DMS 273 (cell line): ENCODE data around the gene SYT12.

Experiments
- DNase-seq: peaks from one replicate; lab custom pipeline; 2025; ENCODE audit not compliant: unreplicated experiment; lab: John Stamatoyannopoulos, UW

The SYT12 gene

DNA sequence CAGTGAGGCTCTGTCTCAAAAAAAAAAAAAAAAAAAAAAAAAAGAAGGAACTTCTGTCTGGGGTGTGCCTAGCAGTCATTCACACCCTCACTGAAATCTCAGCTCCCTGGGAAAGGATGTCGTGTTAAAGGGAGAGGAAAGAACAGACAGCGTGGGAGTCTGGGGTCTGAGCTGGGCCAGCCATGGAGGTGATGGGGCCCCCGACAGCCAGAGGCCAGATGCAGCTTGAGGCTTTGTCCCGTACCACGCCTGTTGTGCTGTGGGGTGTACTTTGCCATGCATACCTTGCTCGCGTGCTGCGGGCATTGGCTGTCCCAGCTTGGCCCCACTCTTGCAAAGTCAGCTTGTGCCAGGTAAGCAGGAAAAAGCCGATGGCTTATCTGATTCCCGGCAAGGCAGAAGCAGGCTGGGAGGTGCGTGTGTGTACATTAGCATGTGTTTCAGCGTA lies 4.6 kb downstream of the SYT12 start:
- DNase-seq: no peak

DNA sequence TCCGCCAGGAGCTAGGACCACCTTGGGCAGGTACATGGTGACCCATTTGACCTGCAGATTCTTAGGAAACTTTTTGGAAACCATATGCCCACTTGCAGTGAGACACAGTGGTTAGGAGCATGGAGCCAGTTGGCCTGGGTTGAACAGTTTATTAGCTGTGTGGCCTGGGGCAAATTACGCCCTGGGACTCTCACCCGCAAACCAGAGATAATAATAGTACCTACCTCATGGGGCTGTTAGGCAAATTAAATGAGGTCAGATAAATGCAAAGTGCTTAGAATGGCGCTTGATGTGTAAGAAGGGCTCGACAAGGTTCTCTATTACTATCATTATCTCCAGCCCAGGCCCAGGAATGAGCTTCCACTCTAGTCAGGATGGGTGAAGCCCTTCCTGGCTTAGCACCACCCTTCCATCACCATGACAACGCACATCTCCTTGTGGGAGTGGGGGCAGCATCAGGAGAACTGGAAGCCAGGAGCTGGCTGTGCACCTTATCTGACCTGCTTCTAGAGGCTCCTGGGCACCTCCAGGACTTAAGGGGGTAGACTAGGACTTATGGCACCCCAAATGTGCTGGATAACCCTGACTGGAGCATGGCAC lies 5.1 kb downstream of the SYT12 start:
- DNase-seq: peak; percentile 14

DNA sequence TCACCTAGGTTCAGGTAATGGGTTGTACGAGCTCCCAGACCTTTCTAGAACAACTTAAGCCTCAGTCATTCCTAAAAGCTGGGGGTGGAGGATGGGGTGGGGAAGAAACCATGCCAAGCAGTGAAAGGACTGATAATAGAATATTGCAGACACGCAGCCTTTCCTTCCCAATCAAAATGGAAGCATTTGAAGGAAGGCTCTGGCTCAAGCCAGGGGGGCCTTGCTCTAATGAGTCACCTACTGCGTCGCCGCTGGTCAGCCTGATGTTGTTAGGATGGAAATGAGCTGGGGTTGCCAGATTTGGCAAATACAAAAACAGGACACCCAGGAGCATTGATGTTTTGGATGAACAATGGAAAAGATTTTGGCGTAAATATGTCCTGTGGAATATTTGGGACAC lies 6.2 kb downstream of the SYT12 start:
- DNase-seq: no peak

DNA sequence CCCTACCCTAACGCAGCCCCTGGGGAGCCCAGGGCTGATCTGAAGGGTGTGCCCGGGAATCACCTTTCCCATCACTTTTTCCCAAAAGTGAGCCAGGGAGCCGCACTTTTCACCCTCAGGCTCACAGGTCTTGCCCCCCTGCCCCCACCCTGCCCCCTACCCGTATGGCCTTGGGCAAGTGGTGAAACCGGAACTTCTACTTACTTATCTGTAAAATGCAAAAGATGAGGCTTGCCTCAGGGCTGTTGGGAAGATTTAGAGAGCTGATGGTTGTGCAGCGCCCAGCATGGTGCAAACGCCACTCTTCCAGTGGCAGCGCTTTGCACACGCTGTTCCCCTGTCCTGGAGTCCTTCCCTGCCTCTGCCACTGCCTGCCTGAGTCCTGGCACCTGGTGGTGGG lies 8.0 kb downstream of the SYT12 start:
- no peak for DNase-seq

DNA sequence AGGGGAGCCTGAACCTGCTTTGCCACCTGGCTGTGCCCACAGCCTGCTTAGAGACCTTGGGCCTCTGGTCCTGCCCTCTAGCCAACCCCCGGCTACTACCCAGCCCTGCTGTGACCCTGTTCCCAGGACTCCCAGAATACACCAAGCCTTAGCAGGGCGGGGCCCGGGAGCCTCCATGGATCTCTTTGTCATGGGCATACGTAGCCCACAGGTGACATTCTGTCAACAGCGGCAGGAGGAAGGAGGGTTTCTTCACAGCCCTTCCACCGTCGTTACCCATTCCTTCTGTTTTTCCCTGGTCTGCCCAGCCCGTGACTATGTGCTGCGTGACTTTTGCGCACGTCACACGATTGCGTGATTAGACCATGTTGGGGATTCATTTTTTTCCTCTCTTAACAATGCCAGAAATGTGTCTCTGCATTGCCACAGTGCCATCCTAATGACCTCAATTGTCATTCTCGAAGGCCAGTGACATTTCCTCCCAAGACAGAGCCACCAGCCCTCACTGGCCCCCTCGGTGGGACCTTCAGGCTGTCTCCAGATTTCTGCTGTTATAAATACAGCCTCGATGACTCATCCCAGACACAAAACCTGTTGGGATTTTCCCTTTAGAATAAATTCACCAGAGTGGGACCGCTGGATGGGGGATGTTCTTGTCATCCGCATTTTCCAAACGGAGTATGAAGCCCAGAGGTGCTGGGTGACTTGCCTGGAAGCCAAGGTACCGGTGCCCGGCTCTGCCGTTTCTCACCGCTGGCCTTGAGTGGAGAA lies 9.0 kb downstream of the SYT12 start:
- no peak for DNase-seq

DNA sequence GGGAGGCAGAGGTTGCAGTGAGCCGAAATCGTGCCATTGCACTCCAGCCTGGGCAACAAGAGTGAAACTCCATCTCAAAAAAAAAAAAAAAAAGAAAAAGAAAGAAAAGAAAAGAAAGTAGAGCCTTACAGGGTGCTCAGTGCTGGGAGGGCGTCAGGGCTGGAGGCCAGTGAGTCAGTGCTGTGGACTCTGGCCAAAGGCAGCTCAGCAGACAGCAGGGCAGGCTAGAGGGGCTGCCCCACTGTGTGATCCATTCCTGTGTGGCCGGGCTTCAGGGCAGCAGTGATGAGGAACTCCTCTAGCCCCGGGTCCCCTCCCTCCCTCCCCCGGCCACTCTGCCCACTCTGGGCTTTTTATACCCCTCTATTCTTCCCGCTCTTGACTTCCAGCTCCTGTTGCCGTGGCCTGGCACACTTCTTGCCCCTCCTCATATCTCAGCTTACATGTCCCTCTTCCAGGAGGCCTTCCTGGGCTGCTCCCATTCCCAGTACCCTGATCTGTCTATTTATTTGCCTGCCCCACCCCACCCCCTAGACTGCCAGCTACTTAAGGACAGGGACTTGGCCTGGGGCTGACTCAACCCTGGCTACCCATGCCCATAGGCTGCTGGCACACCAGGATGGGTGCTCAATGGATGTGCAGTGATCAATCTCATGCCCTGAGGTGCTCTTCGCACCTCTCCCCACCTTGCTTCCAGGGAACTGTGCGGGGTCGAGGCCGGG lies 10.1 kb downstream of the SYT12 start:
- DNase-seq: no peak

DNA sequence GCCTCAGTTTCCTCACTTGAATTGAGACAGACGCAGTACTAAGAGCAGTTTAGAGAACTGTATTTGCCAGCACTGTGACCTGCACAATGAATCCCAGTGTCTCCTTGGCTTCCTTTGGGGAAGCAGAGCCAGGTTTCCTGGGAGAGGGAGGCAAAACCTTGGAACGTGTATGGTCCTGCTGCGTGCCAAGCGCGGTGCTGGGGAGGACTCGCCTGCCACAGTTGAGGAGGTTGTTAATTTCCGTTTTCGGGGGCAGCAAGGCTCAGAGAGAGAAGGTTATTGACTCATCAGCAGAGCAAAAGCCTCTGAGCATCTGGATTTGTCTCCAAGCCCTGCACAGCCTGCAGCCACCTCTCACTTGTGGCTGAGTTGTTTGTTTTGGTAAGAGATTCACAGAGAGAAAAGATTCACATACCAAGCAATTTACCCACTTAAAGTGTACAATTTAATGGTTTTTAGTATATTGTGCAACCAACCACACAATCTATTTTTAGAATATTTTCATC lies 10.8 kb downstream of the SYT12 start:
- DNase-seq: no peak

DNA sequence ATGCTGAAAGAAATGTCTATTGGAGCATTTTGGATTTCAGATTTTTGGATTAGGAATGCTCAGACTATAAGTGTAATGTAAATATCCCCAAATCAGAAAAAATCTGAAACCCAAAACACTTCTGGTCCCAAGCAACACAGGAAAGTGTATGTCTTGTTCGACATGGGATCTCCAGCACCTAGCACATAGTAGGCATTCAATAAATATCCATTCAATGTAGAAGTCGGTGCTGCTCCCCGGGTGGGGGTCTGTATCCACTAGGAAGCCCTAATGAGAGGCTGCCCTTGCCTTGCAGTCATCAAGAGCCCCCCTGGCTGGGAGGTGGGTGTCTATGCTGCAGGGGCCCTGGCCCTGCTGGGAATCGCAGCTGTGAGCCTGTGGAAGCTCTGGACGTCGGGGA lies 11.4 kb downstream of the SYT12 start:
- DNase-seq: no peak

DNA sequence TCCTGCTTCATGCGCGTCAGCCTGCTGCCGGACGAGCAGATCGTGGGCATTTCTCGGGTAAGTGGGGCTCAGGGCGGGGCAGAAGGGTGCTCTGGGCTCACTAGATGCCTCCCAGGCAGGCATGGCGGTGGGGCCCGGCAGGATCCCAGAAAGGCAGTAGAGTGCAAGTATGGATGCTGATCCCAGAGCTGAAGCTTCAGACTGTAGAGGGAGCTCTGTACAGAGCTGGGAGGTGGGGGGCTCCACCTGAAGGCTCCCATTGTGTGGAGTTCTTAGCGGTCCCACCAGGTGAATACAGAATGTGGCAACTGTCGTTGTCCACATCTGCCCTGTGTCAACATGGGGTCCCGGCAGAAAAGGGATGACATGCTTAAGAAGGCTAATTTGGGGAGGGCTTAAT lies 17.2 kb downstream of the SYT12 start:
- DNase-seq: no peak

DNA sequence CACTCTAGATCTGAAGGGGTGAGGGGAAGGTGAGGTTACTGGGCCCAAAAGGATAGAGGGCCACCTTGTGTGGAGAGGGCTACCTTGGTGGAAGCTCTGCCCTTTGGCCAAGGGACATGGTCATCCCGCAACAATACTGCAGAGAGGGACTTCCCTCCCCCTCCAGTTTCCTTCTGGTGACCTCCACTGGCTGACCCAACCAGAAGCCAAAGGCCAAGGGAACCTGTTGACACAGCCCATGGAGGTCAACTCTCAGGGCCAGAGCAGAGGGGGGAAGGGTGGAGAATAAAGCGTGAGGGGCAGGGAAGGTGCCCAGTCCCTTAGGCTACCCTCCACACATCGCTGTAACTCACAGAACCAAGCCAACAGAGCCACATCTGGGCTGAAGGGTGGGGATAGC lies 18.7 kb downstream of the SYT12 start:
- no peak for DNase-seq

DNA sequence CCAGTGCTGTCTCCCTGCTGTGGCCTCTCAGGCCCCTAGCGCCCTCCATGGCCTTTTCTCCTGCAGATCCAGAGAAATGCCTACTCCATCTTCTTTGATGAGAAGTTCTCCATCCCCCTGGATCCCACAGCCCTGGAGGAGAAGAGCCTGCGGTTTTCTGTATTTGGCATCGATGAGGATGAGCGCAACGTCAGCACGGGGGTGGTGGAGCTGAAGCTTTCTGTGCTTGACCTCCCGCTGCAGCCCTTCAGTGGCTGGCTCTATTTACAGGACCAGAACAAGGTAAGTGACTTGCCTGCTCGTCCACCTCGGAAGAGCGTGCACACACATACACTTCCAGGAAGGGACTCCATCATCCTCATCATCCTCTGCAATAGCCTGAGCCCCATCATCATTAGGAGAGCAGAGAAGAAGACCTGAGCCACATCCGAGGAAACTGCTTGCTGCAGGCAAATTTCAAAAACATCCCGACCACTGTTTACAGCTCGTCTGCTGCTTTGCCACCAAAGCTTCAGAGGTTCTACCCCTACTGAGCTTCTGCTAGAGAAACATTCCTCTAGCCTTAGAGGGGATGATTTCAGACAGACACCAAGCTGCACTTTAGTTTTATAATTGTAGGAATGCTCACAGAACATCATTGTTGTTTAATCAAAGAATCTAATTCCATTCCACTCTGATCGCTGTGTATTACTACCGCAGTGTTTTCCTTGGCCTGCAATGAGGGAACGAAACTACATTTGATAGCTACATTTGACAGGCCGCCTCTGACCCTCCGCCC lies 20.8 kb downstream of the SYT12 start:
- no peak for DNase-seq

DNA sequence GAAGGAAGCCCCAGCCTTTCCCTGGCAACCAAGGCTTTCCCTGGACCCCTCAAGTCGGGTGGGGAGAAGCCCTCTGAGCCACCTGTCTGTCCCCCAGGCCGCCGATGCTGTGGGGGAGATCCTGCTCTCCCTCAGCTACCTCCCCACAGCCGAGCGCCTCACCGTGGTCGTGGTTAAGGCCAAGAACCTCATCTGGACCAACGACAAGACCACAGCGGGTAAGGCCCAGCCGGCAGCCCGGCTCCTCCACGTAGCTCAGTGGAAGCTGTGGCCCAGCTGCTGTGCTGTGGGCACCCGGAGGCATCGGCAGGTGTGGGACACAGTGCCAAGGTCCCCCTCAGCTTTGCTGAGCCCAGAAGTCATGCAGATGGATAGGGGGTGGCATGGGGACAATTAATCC lies 21.6 kb downstream of the SYT12 start:
- no peak for DNase-seq

DNA sequence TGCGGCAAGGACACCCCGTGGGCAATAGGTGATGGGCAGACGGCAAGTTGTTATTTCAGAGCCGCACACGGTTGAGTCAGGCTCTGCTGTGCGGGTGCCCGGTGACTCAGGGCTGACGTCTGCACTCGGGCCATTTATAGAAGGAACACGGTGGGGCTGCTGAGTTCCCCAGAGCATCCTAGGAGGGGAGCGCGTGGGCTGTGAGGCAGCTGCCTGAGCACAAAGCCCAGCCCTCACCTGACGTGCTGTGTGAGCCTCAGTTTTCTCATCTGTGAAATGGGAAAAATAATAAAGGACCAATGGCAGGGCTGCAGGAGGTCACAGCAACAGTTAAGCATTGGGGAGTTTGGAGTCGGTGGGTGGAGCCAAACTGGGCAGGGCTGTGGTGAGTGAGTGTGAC lies 22.4 kb downstream of the SYT12 start:
- no peak for DNase-seq

DNA sequence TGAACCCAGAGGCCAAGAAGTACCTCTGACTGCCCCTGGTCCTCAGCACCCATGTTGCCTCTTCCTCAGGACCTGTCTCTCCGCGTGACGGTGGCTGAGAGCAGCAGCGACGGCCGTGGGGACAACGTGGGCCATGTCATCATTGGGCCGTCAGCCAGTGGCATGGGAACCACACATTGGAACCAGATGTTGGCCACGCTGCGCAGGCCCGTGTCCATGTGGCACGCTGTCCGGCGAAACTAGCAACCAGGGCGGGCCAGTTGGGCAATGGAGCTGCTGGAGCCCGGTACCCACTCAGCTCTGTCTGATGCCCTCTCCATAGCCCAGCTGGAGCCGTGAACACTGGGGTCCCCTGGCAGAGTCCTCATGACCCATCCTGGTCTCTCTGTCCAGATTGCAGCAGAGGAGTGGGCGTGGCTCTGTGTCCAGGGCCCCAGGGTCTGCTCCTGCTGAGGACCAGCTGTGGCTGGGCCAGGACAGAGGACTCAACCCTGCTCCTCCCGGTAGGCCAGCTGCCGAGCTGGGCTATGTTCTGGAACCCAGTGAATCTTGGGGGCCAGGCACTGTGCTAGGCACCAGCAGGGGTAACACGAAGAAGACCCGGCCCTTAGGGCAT lies 25.7 kb downstream of the SYT12 start:
- no peak for DNase-seq

DNA sequence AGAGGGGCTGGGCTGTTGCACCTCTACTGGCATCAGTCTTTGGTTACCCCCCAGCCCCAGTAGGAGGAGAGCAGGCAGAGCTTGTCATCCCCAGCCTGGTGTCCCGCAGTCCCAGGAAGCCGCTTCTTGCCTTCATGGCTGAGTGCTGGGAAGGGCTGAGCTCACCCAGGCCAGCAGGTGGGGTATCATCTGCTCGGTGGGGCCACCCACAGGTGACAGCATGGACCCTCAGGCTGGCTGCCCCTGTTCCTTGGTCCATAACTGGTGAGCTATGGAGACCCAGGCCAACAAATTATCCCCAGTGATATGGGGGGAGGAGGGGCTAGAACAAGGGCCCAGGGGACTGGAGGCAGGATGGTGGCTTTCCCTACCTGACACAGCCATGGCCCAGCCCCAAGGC lies 27.2 kb downstream of the SYT12 start:
- DNase-seq: no peak

DNA sequence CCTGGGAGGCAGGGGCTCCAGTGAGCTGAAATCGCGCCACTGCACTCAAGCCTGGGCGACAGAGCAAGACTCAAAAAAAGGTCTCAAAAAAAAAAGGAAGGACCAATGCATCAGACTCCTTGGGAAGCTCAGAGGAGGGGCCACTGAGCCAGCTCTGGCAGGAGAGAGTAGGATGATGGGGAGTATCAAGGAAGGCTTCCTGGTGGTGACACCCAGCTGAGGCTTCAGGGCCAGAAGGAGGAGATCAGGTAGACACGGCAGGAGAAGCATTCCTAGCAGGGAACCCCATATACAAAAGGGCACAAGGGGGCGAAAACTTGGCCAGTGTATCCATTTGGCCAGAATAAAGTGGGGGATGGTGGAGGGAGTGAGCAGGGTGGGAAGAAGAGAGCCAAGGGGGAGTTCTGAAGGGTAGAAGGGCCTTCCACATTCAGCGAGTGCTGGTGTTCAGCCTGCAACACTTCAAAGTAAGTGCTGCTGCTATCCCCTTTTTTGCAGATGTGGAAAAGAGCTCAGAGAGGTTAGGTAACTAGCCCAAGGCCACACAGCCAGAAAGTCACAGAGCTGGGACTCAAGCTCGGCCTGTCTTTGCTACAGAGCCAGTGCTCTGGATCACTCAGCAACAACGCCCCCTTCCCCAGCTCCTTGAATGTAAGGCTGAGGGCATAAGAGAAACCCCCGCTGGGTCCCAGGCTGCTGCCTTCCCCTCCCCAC lies 28.4 kb downstream of the SYT12 start:
- no peak for DNase-seq

DNA sequence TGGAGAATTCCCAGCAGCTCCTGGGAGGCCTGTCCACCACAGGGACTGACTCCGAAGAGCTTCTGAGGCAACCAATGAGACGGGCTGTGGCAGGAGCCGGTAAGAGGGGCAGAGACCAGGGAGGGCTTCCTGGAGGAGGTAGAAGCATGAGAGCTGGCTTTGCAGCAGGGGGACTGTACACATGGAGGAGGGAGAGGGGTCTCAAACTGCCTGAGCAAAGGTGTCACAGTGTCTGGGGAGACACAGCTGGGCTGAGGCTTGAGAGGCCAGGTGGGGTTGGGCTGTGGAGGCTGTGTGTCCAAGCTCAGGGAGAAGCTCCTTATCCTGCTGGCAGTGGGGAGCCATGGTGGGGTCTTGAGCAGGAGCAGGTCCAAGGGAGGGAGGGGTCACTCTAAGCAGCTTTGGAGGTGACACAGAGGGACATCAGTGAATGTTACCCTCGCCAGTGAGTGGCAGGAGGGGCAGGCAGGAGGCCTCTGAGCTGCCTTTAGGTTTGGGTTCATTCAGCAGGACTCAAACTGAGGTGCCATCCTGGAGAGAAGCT lies 29.1 kb downstream of the SYT12 start:
- DNase-seq: no peak

DNA sequence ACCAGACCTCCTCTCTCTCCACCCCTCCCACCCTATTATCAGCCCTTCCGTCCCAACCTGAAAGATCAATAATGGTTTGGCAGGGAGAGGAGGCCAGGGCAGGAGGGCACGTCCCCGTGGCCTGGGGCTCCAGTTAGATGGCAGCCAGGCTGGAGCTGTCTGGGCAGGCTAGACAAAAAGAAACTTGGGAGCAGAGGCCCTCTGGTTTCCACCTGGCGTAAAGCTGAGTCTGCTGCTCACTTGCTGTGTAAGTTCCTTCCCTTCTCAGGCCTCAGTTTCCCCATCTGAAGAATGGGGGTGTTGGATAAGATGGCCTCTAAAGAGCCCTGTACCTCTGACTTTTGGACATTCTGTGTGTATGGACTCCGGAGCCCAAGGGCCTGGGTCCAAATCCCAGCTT lies 30.0 kb downstream of the SYT12 start:
- no peak for DNase-seq

DNA sequence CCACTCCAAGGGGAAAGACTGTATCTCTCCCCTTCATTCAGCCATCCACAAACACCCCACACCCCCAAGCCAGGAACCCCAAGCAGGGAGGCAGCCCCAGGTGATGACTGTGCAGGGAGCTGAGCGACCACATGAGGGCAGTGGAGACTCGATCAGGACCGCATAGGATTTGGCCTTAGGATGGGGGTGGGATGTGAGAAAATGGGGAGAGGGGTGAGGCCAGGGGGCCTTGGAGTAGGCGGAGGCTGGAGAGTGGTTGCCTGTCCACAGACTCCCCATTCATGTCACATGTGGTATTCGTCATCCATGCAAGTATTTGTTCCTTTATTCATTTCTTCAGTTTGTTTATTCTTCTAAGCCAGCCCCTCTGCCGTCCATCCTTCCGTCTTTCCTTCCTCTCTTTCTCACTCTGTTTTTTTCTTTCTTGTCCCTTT lies 31.0 kb downstream of the SYT12 start:
- peak; percentile 72 for DNase-seq

DNA sequence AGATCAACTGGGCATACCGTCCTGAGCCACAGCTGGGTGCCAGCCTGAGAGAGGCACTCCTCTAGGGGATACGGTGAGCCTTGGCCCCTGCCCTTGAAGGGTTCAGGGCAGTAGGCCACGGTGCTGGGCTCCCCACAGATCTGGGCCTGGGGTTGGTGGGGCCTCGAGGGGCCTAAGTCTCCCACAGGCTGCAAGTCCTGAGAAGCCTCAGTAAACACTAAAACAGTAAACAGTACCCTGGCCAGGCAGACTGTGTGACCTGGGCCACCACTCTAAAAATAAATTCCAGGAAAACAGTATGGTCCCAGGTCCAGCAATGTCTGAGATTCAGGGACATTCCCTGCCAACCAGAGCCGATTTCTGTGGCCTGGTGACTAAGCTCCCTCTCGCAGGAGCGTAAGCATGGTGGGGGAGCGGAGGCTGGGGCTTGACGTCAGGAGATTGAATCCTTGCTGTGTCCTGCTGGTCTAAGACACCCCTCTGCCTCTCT lies 31.5 kb downstream of the SYT12 start:
- no peak for DNase-seq
